H9 (cell line): ENCODE measurements around the gene NAPB. TPM values are rescaled to one million over a fixed set of nuclear protein-coding genes. Genes with fewer than 3 reads are reported as not detected.
A peak's percentile ranks its signal among the peaks of the same experiment; 100 is the strongest.

Experiments
- DNase-seq: peaks from one replicate; pipeline ENCODE4 v3.0.0-alpha.2; 2017
- H2AFZ ChIP-seq: one replicate; pipeline ENCODE4 v1.6.1; 2013; ENCODE audit warnings: mild to moderate bottlenecking, low read length, control low read depth, moderate library complexity
- H2AK5ac ChIP-seq: 2 replicates; pipeline ENCODE4 v1.6.1; 2013; ENCODE audit warnings: low read length, control low read depth, mixed read lengths; ENCODE audit not compliant: insufficient read length
- H2BK120ac ChIP-seq: one replicate; pipeline ENCODE4 v1.6.1; 2013; ENCODE audit warnings: low read depth, mild to moderate bottlenecking, low read length, control low read depth, inconsistent platforms; ENCODE audit not compliant: poor library complexity, severe bottlenecking
- H2BK12ac ChIP-seq: 2 replicates; pipeline ENCODE4 v1.6.1; 2013; ENCODE audit warnings: low read length, control low read depth, mixed read lengths, low read depth; ENCODE audit not compliant: insufficient read length
- H2BK15ac ChIP-seq: 2 replicates; pipeline ENCODE4 v1.6.1; 2013; ENCODE audit warnings: low read depth, low read length, control low read depth
- H2BK20ac ChIP-seq: one replicate; pipeline ENCODE4 v1.6.1; 2013; ENCODE audit warnings: low read depth, mild to moderate bottlenecking, low read length, control low read depth, inconsistent platforms; ENCODE audit not compliant: poor library complexity, severe bottlenecking
- H2BK5ac ChIP-seq: 2 replicates; pipeline ENCODE4 v1.6.1; 2013; ENCODE audit warnings: low read length, control low read depth, mixed read lengths; ENCODE audit not compliant: insufficient read length
- H3K14ac ChIP-seq: 2 replicates; pipeline ENCODE4 v1.6.1; 2013; ENCODE audit warnings: low read length, control low read depth; ENCODE audit not compliant: insufficient read depth
- H3K18ac ChIP-seq: 2 replicates; pipeline ENCODE4 v1.6.1; 2013; ENCODE audit warnings: low read depth, mild to moderate bottlenecking, mixed read lengths, low read length, control low read depth; ENCODE audit not compliant: insufficient read length
- H3K23ac ChIP-seq: 2 replicates; pipeline ENCODE4 v1.6.1; 2013; ENCODE audit warnings: low read length, control low read depth, mixed read lengths, low read depth; ENCODE audit not compliant: insufficient read length
- H3K23me2 ChIP-seq: 2 replicates; pipeline ENCODE4 v1.6.1; 2013; ENCODE audit warnings: low read depth, mild to moderate bottlenecking, mixed read lengths, low read length, control low read depth; ENCODE audit not compliant: insufficient read length, poor library complexity, severe bottlenecking
- H3K27ac ChIP-seq: 2 replicates; pipeline ENCODE4 v1.5.1; 2013; ENCODE audit warnings: low read length, control low read depth, mixed read lengths, low read depth; ENCODE audit not compliant: insufficient read length
- H3K27me3 ChIP-seq: 2 replicates; pipeline ENCODE4 v1.6.1; 2013; ENCODE audit warnings: low read length, control low read depth, inconsistent platforms; ENCODE audit not compliant: insufficient read depth
- H3K4ac ChIP-seq: 2 replicates; pipeline ENCODE4 v1.6.1; 2013; ENCODE audit warnings: low read depth, mild to moderate bottlenecking, control low read depth, inconsistent platforms, low read length, moderate library complexity
- H3K4me1 ChIP-seq: 2 replicates; pipeline ENCODE4 v1.6.1; 2013; ENCODE audit warnings: low read length, control low read depth, inconsistent platforms; ENCODE audit not compliant: insufficient read depth
- H3K4me2 ChIP-seq: 2 replicates; pipeline ENCODE4 v1.6.1; 2013; ENCODE audit warnings: low read length, control low read depth, mixed read lengths; ENCODE audit not compliant: insufficient read length, insufficient read depth
- H3K56ac ChIP-seq: 2 replicates; pipeline ENCODE4 v1.6.1; 2013; ENCODE audit warnings: low read depth, mild to moderate bottlenecking, mixed read lengths, low read length, control low read depth; ENCODE audit not compliant: insufficient read length
- H3K79me1 ChIP-seq: 2 replicates; pipeline ENCODE4 v1.6.1; 2013; ENCODE audit warnings: low read depth, mild to moderate bottlenecking, moderate library complexity, low read length, control low read depth, inconsistent platforms; ENCODE audit not compliant: insufficient read depth, poor library complexity, severe bottlenecking
- H3K79me2 ChIP-seq: 2 replicates; pipeline ENCODE4 v1.6.1; 2013; ENCODE audit warnings: low read length, control low read depth, inconsistent platforms; ENCODE audit not compliant: insufficient read depth
- H3K9ac ChIP-seq: 2 replicates; pipeline ENCODE4 v1.6.1; 2013; ENCODE audit warnings: low read length, control low read depth, mixed read lengths; ENCODE audit not compliant: insufficient read length; ENCODE audit errors: extremely low read depth
- H3K9me3 ChIP-seq: one replicate; pipeline ENCODE4 v1.6.1; 2013; ENCODE audit warnings: low read depth, low read length, inconsistent platforms; ENCODE audit not compliant: control insufficient read depth
- H3T11ph ChIP-seq: one replicate; pipeline ENCODE4 v1.6.1; 2013; ENCODE audit warnings: mild to moderate bottlenecking, low read length, control low read depth, inconsistent platforms
- H4K20me1 ChIP-seq: one replicate; pipeline ENCODE4 v1.6.1; 2013; ENCODE audit not compliant: control insufficient read depth, insufficient read length, insufficient read depth
- H4K5ac ChIP-seq: 2 replicates; pipeline ENCODE4 v1.6.1; 2013; ENCODE audit warnings: low read depth, mild to moderate bottlenecking, mixed read lengths, low read length, control low read depth; ENCODE audit not compliant: insufficient read length
- H4K8ac ChIP-seq: replicated peaks from 2 replicates; pipeline ENCODE4 v1.6.1; 2013; ENCODE audit warnings: low read length, control low read depth, mixed read lengths, low read depth; ENCODE audit not compliant: insufficient read length
- H4K91ac ChIP-seq: 2 replicates; pipeline ENCODE4 v1.6.1; 2013; ENCODE audit warnings: low read depth, mild to moderate bottlenecking, moderate library complexity, mixed read lengths, low read length, control low read depth; ENCODE audit not compliant: insufficient read length
- H3K27ac Mint-ChIP-seq, 3 experiments: 2 replicates in 2 of 3; 3 replicates in 1 of 3; pipeline ENCODE4 v1.8.0; 2020 to 2021; ENCODE audit warnings: mixed read lengths in 3 of 3, mild to moderate bottlenecking in 1 of 3, moderate library complexity in 1 of 3
- H3K27me3 Mint-ChIP-seq: 2 replicates; pipeline ENCODE4 v1.8.0; 2021; ENCODE audit warnings: low read depth, mild to moderate bottlenecking, moderate library complexity, mixed read lengths
- H3K36me3 Mint-ChIP-seq, 3 experiments: 2 replicates in 2 of 3; 3 replicates in 1 of 3; pipeline ENCODE4 v1.8.0; 2020 to 2021; ENCODE audit warnings: low read depth in 3 of 3, mixed read lengths in 3 of 3; ENCODE audit not compliant: insufficient read depth in 1 of 3
- H3K4me1 Mint-ChIP-seq, 2 experiments: 2 replicates each; pipeline ENCODE4 v1.8.0; 2020; ENCODE audit warnings: mixed read lengths in 2 of 2
- H3K4me3 Mint-ChIP-seq, 2 experiments: 2 replicates in 1 of 2; 3 replicates in 1 of 2; pipeline ENCODE4 v1.8.0; 2020 to 2021; ENCODE audit warnings: mild to moderate bottlenecking in 2 of 2, mixed read lengths in 2 of 2, moderate library complexity in 1 of 2
- H3K9me3 Mint-ChIP-seq, 2 experiments: 2 replicates in 1 of 2; 3 replicates in 1 of 2; pipeline ENCODE4 v1.8.0; 2020; ENCODE audit warnings: mild to moderate bottlenecking in 2 of 2, mixed read lengths in 2 of 2, moderate library complexity in 1 of 2
- WGBS: extraction: QIAGEN DNeasy Blood & Tissue Kit; methylation state at CpG from one replicate; pipeline ENCODE4 v1.1.7; 2013; ENCODE audit warnings: missing lambda C conversion rate, low lambda C conversion rate, mixed read lengths; ENCODE audit not compliant: insufficient read length; ENCODE audit errors: extremely low coverage; 5-methylcytosine and 5-hydroxymethylcytosine counted together
- total RNA-seq: library from RNA; stranded (reverse); gene quantifications from 2 replicates; pipeline ENCODE4 v1.2.1, GENCODE V29; 2021
- TF ChIP-seq, protein P1 (sequence below): fragments of 200-600 bp; sonication (generic); conservative IDR thresholded peaks from 3 replicates; pipeline ENCODE4 v1.8.0; 2021; ENCODE audit warnings: antibody characterized with exemption, mild to moderate bottlenecking

Gene NAPB
- total RNA-seq, 1 experiment from 2014 or later, result 10.4 TPM

DNA sequence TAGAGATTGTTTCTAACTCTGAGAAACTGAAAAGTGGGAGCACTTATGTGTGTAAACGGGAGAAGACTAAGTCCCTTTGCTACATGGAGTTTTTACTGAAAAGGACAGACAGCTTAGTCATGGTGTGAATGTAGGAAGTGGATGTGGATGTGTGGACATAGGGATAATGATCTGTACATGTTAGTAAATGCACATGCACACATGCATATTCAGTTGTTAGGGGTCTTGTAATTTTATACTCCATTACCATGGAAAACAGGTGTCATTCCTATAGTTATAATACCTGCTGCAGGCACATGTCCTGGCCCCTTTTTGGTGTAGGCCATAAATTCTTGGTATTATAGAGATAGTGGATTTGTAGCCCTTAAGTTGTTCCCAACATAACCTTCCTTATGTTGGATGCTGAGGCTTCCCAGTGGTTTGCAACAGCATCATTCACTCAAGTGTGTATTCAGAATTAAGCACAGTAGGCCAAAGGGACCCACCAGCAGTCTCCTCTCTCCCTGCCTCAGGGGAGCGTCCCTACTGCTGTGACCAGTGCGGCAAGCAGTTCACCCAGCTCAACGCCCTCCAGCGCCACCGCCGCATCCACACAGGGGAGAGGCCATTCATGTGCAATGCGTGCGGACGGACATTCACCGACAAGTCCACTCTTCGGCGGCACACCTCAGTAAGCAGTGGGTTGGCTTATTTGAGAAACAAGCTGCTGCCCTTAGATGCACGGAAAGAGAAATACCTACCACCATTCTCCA is 52.0 kb downstream of the NAPB start:
- Mint-ChIP-seq H3K27ac (peak overlapping the region in 2 of 3 experiments; percentile 32 to 85; a peak in 5 of 7 replicates), H3K27me3 (no peaks in the 10 kb centered on the region), H3K4me3 (no peak overlapping the region), H3K4me1 (peaks cover 6 to 12% of the 10 kb centered on the region in 2 experiments; a peak in 3 of 4 replicates), H3K36me3 (peaks cover 31 to 82% (median 65%) of the 10 kb centered on the region in 3 experiments), H3K9me3 (no peaks in the 10 kb centered on the region)
- TF ChIP-seq, protein P1, sequence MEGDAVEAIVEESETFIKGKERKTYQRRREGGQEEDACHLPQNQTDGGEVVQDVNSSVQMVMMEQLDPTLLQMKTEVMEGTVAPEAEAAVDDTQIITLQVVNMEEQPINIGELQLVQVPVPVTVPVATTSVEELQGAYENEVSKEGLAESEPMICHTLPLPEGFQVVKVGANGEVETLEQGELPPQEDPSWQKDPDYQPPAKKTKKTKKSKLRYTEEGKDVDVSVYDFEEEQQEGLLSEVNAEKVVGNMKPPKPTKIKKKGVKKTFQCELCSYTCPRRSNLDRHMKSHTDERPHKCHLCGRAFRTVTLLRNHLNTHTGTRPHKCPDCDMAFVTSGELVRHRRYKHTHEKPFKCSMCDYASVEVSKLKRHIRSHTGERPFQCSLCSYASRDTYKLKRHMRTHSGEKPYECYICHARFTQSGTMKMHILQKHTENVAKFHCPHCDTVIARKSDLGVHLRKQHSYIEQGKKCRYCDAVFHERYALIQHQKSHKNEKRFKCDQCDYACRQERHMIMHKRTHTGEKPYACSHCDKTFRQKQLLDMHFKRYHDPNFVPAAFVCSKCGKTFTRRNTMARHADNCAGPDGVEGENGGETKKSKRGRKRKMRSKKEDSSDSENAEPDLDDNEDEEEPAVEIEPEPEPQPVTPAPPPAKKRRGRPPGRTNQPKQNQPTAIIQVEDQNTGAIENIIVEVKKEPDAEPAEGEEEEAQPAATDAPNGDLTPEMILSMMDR, result no peak
- no peak overlapping the region for H3K56ac ChIP-seq
- no peak overlapping the region for H3K4ac ChIP-seq
- H2BK120ac ChIP-seq, result no peak overlapping the region
- DNase-seq, result no peak
- no peaks in the 10 kb centered on the region for H3K23me2 ChIP-seq
- H3T11ph ChIP-seq, result no peak overlapping the region
- H2AK5ac ChIP-seq, result no peak overlapping the region
- H4K91ac ChIP-seq, result no peak overlapping the region
- H3K9ac ChIP-seq, result no peak overlapping the region
- peaks cover 2% of the 10 kb centered on the region; the same call in 1 of the 2 replicates for H3K79me2 ChIP-seq
- H3K79me1 ChIP-seq, result no peaks in the 10 kb centered on the region
- no peak overlapping the region for H3K27ac ChIP-seq
- H3K27me3 ChIP-seq, result no peaks in the 10 kb centered on the region
- no peak overlapping the region for H3K23ac ChIP-seq
- no peaks in the 10 kb centered on the region for H3K4me1 ChIP-seq
- H3K9me3 ChIP-seq, result no peaks in the 10 kb centered on the region
- H2BK12ac ChIP-seq, result no peak overlapping the region
- no peak overlapping the region for H3K4me2 ChIP-seq
- no peak overlapping the region for H4K8ac ChIP-seq
- H2BK20ac ChIP-seq, result no peak overlapping the region
- no peak overlapping the region for H2BK5ac ChIP-seq
- H4K5ac ChIP-seq, result no peak overlapping the region
- no peak overlapping the region for H2BK15ac ChIP-seq
- H2AFZ ChIP-seq, result no peak overlapping the region
- no CpG with 5 or more reads among the region's 14 CpGs for WGBS
- no peaks in the 10 kb centered on the region for H4K20me1 ChIP-seq
- H3K14ac ChIP-seq, result no peak overlapping the region
- H3K18ac ChIP-seq, result no peak overlapping the region
